IMR-90 (cell line): ENCODE data around the gene TMEM107. TPM values are rescaled to one million over a fixed set of nuclear protein-coding genes. Genes with fewer than 3 reads are reported as not detected.

Experiments
- ATAC-seq: fragments of 200-7000 bp; cut with Tn5 transposase; 2 replicates; pipeline ENCODE4 v1.9.1; 2020; ENCODE audit warnings: low read depth, mild to moderate bottlenecking, moderate library complexity
- BruUV-seq: library from RNA; stranded (reverse); fragments of 400-500 nt; replicated peaks from 2 replicates; lab custom pipeline; 2021; lab: Mats Ljungman, UMichigan
- CTCF ChIA-PET: fragments of 300-600 bp; formaldehyde crosslinking; extraction: SDS; loops from one replicate; lab custom pipeline; 2021; ENCODE audit warnings: antibody characterized with exemption; lab: Yijun Ruan, JAX
- POLR2A ChIA-PET: fragments of 300-600 bp; sonication (Branson Sonifier 250); formaldehyde crosslinking; loops from one replicate; lab custom pipeline; 2022; ENCODE audit warnings: antibody characterized with exemption; ENCODE audit not compliant: unreplicated experiment; lab: Charles Lee
- DNase-seq: peaks from one replicate; pipeline ENCODE4 v3.0.0; 2013
- H2AFZ ChIP-seq: replicated peaks from 2 replicates; pipeline ENCODE3; 2013; ENCODE audit warnings: low read length, mild to moderate bottlenecking; ENCODE audit not compliant: poor library complexity
- H2AK5ac ChIP-seq: 2 replicates; pipeline ENCODE4 v1.6.1; 2013; ENCODE audit warnings: low read depth, low read length, inconsistent platforms
- H2AK9ac ChIP-seq: replicated peaks from 2 replicates; pipeline ENCODE3; 2013; ENCODE audit warnings: mild to moderate bottlenecking, low read depth, low read length, moderate library complexity; ENCODE audit not compliant: poor library complexity
- H2BK120ac ChIP-seq: 2 replicates; pipeline ENCODE4 v1.6.1; 2013; ENCODE audit warnings: low read depth, low read length, inconsistent platforms
- H2BK15ac ChIP-seq: 3 replicates; pipeline ENCODE4 v1.6.1; 2013; ENCODE audit warnings: low read depth, low read length, inconsistent platforms
- H2BK20ac ChIP-seq: 2 replicates; pipeline ENCODE4 v1.6.1; 2013; ENCODE audit warnings: low read depth, mild to moderate bottlenecking, inconsistent platforms, low read length, moderate library complexity
- H2BK5ac ChIP-seq: 2 replicates; pipeline ENCODE4 v1.6.1; 2013; ENCODE audit warnings: mild to moderate bottlenecking, low read depth, low read length, inconsistent platforms; ENCODE audit not compliant: poor library complexity, severe bottlenecking
- H3K14ac ChIP-seq: replicated peaks from 2 replicates; pipeline ENCODE4 v1.6.1; 2013; ENCODE audit warnings: low read depth, low read length, inconsistent platforms
- H3K18ac ChIP-seq: 2 replicates; pipeline ENCODE4 v1.6.1; 2013; ENCODE audit warnings: low read depth, low read length, control low read depth
- H3K23ac ChIP-seq: 2 replicates; pipeline ENCODE4 v1.6.1; 2013; ENCODE audit warnings: low read depth, low read length, inconsistent platforms
- H3K27ac ChIP-seq: 2 replicates; pipeline ENCODE4 v1.5.1; 2013; ENCODE audit warnings: mild to moderate bottlenecking, control low read depth, low read length; ENCODE audit not compliant: insufficient read depth
- H3K27me3 ChIP-seq: 2 replicates; pipeline ENCODE4 v1.6.1; 2013; ENCODE audit warnings: low read length; ENCODE audit not compliant: control insufficient read depth, insufficient read depth
- H3K36me3 ChIP-seq: 2 replicates; pipeline ENCODE4 v1.6.1; 2013; ENCODE audit warnings: low read length, mixed read lengths; ENCODE audit not compliant: control insufficient read depth, insufficient read depth
- H3K4ac ChIP-seq: 2 replicates; pipeline ENCODE4 v1.6.1; 2013; ENCODE audit warnings: low read depth, low read length, inconsistent platforms
- H3K4me1 ChIP-seq: 2 replicates; pipeline ENCODE4 v1.6.1; 2013; ENCODE audit warnings: low read length, mixed read lengths; ENCODE audit not compliant: control insufficient read depth, insufficient read depth
- H3K4me2 ChIP-seq: 2 replicates; pipeline ENCODE4 v1.6.1; 2013; ENCODE audit warnings: low read depth, mild to moderate bottlenecking, control low read depth, low read length, moderate library complexity
- H3K4me3 ChIP-seq: 2 replicates; pipeline ENCODE4 v1.5.1; 2013; ENCODE audit warnings: low read depth, mild to moderate bottlenecking, control low read depth, low read length, moderate library complexity; ENCODE audit not compliant: insufficient read depth
- H3K56ac ChIP-seq: 2 replicates; pipeline ENCODE4 v1.6.1; 2013; ENCODE audit warnings: low read length, inconsistent platforms; ENCODE audit not compliant: insufficient read depth; ENCODE audit errors: extremely low read depth
- H3K79me1 ChIP-seq, 2 experiments: 2 replicates each; pipeline ENCODE4 v1.6.1; 2013; ENCODE audit warnings: low read length in 2 of 2, inconsistent platforms in 1 of 2, low read depth in 1 of 2
- H3K9ac ChIP-seq: 2 replicates; pipeline ENCODE4 v1.6.1; 2013; ENCODE audit warnings: low read depth, low read length, control low read depth
- H3K9me1 ChIP-seq: 2 replicates; pipeline ENCODE4 v1.6.1; 2013; ENCODE audit warnings: low read length, inconsistent platforms; ENCODE audit not compliant: insufficient read depth
- H3K9me3 ChIP-seq: 2 replicates; pipeline ENCODE4 v1.6.1; 2013; ENCODE audit warnings: low read length; ENCODE audit not compliant: control insufficient read depth, insufficient read depth
- H4K20me1 ChIP-seq: 2 replicates; pipeline ENCODE4 v1.6.1; 2013; ENCODE audit warnings: low read length, inconsistent platforms; ENCODE audit not compliant: insufficient read depth
- H4K5ac ChIP-seq: 2 replicates; pipeline ENCODE4 v1.6.1; 2013; ENCODE audit warnings: mild to moderate bottlenecking, low read depth, low read length, control low read depth
- H4K8ac ChIP-seq, 2 experiments: 2 replicates each; pipeline ENCODE4 v1.6.1; 2013; ENCODE audit warnings: low read depth in 2 of 2, low read length in 2 of 2, control low read depth in 1 of 2, inconsistent platforms in 1 of 2
- H4K91ac ChIP-seq: 2 replicates; pipeline ENCODE4 v1.6.1; 2013; ENCODE audit warnings: low read depth, low read length, inconsistent platforms; ENCODE audit not compliant: insufficient read depth
- CEBPB ChIP-seq: IDR thresholded peaks from 2 replicates; pipeline ENCODE4 v1.6.1; 2012; ENCODE audit warnings: low read depth, low read length, improper control_type of control experiment
- CHD1 ChIP-seq: IDR thresholded peaks from 2 replicates; pipeline ENCODE4 v1.6.1; 2012; ENCODE audit warnings: low read depth, low read length, improper control_type of control experiment
- FOS ChIP-seq: fragments of 150-350 bp; IDR thresholded peaks from 2 replicates; pipeline ENCODE4 v1.6.1; 2016; ENCODE audit warnings: low read depth, low read length
- MAFK ChIP-seq: IDR thresholded peaks from 2 replicates; pipeline ENCODE4 v1.6.1; 2012; ENCODE audit warnings: low read depth, low read length, improper control_type of control experiment
- MAZ ChIP-seq: IDR thresholded peaks from 2 replicates; pipeline ENCODE4 v1.6.1; 2012; ENCODE audit warnings: low read depth, mild to moderate bottlenecking, low read length, improper control_type of control experiment, moderate library complexity, borderline replicate concordance
- MXI1 ChIP-seq: IDR thresholded peaks from 2 replicates; pipeline ENCODE4 v1.6.1; 2012; ENCODE audit warnings: low read depth, mild to moderate bottlenecking, low read length, moderate library complexity, borderline replicate concordance
- NFE2L2 ChIP-seq: fragments of 150-350 bp; IDR thresholded peaks from 2 replicates; pipeline ENCODE4 v1.6.1; 2016; ENCODE audit warnings: low read depth, mild to moderate bottlenecking, low read length
- POLR2A ChIP-seq: IDR thresholded peaks from 2 replicates; pipeline ENCODE4 v1.6.1; 2012; ENCODE audit warnings: mild to moderate bottlenecking, low read depth, low read length
- RAD21 ChIP-seq: IDR thresholded peaks from 2 replicates; pipeline ENCODE4 v1.6.1; 2012; ENCODE audit warnings: low read length, improper control_type of control experiment
- RCOR1 ChIP-seq: IDR thresholded peaks from 2 replicates; pipeline ENCODE4 v1.6.1; 2012; ENCODE audit warnings: mild to moderate bottlenecking, low read length, improper control_type of control experiment; ENCODE audit not compliant: insufficient replicate concordance
- RFX5 ChIP-seq: IDR thresholded peaks from 2 replicates; pipeline ENCODE4 v1.8.0; 2012; ENCODE audit warnings: low read depth, mild to moderate bottlenecking, low read length, moderate library complexity
- USF2 ChIP-seq: fragments of 150-350 bp; IDR thresholded peaks from 2 replicates; pipeline ENCODE4 v1.6.1; 2017; ENCODE audit warnings: mild to moderate bottlenecking, antibody characterized with exemption, low read length, low read depth
- WGBS, 2 experiments: methylation state at CpG; one replicate each; pipeline versions ENCODE4 v1.1.5 to v1.1.7; 2013; ENCODE audit warnings: missing lambda C conversion rate in 2 of 2; ENCODE audit not compliant: insufficient read length in 1 of 2; ENCODE audit errors: extremely low coverage in 2 of 2; 5-methylcytosine and 5-hydroxymethylcytosine counted together
- dilution Hi-C: fragments of 300-500 bp; cut with HindIII; formaldehyde crosslinking; loops from one replicate; pipeline ENCODE4 v1.14.3; 2018; ENCODE audit warnings: low sequenced_read_pairs; ENCODE audit not compliant: unreplicated experiment
- in situ Hi-C: fragments of 300-500 bp; cut with MboI; formaldehyde crosslinking; loops from 3 replicates; pipeline ENCODE4 v1.14.3; 2019; ENCODE audit warnings: low sequenced_read_pairs, inconsistent platforms, mixed read lengths
- intact Hi-C: fragments of 100-400 bp; cut with micrococcal nuclease; formaldehyde crosslinking; loops from 2 replicates; pipeline ENCODE4 v1.10.0; 2022
- polyA plus RNA-seq, 3 experiments: library from polyadenylated mRNA; depleted of rRNA; stranded (reverse); fragments of >200 nt; gene quantifications; 2 replicates each; pipeline ENCODE4 v1.2.3, GENCODE V29; 2012; ENCODE audit warnings: low replicate concordance in 1 of 3
- total RNA-seq: library from RNA; depleted of rRNA; stranded (reverse); fragments of >200 nt; gene quantifications from 2 replicates; pipeline ENCODE4 v1.2.3, GENCODE V29; 2012

Gene TMEM107
- total and polyA plus RNA-seq, 2 of the 4 experiments (the other 2 are of a cell fraction) = 12.9 to 14.3 TPM

- ATAC-seq (no peak), DNase-seq (no peak)
- no peak for TF ChIP-seq USF2
- TF ChIP-seq FOS = no peak
- no peak for TF ChIP-seq MXI1
- TF ChIP-seq POLR2A = no peak
- TF ChIP-seq CEBPB = no peak
- TF ChIP-seq MAFK = no peak
- TF ChIP-seq RFX5 = no peak
- no peak for TF ChIP-seq CHD1
- no peak for TF ChIP-seq NFE2L2
- TF ChIP-seq RAD21 = no peak
- TF ChIP-seq MAZ = no peak
- TF ChIP-seq RCOR1 = no peak
- Histone ChIP-seq H2BK20ac (no peak overlapping the region), H2BK120ac (no peak overlapping the region), H2AFZ (no peak overlapping the region), H3K79me1 (peaks cover 29 to 47% of the 10 kb centered on the region in 2 experiments), H4K91ac (no peak overlapping the region), H4K5ac (no peak overlapping the region), H4K20me1 (no peaks in the 10 kb centered on the region; the same call in 1 of the 2 replicates), H3K36me3 (no peaks in the 10 kb centered on the region; the same call in 1 of the 2 replicates), H3K4me3 (no peak overlapping the region), H3K4me1 (0 out of 2 replicates have a peak, but pooled peaks cover 5% of the 10 kb centered on the region), H3K56ac (no peak overlapping the region), H3K4ac (no peak overlapping the region), H2BK5ac (no peak overlapping the region), H3K18ac (no peak overlapping the region), H4K8ac (no peak overlapping the region), H3K27me3 (no peaks in the 10 kb centered on the region), H3K9me3 (no peaks in the 10 kb centered on the region), H3K23ac (no peak overlapping the region), H3K27ac (no peak overlapping the region), H3K14ac (no peak overlapping the region; the same call in 1 of the 2 replicates), H2AK9ac (peak overlapping the region; percentile 55), H3K4me2 (no peak overlapping the region), H2AK5ac (no peak overlapping the region), H3K9me1 (peaks cover 10% of the 10 kb centered on the region; the same call in 1 of the 2 replicates), H3K9ac (no peak overlapping the region), H2BK15ac (no peak overlapping the region)
- POLR2A ChIA-PET = no interaction called here
- in situ Hi-C loops (no loop called here), dilution Hi-C loops (no loop called here), intact Hi-C loops (no loop called here)
- BruUV-seq = no TSS peak
- no CpG with 5 or more reads among the region's 19 CpGs for WGBS, 2 experiments
- CTCF ChIA-PET = no interaction called here
These were observed 28.8 kb upstream of the TMEM107 start for GRCh38 chr17:8204761-8205555.
